ENCODE results near the gene CCL21.

- no peak for TF ChIP-seq EZH2phosphoT487 (IDR thresholded peaks at IDR 0.05; ENCODE audit: low read depth, severe bottlenecking, unreplicated experiment)
- TF ChIP-seq EZH2 (IDR thresholded peaks at IDR 0.05; ENCODE audit: borderline replicate concordance): no peak
These were observed 31.7 kb upstream of the CCL21 start for GRCh38 chr9:34741628-34742027.

Data from hepatocyte (in vitro differentiated cells).